DND-41 (cell line): ENCODE measurements around the gene FIGLA.

Experiments
- ATAC-seq: fragments of 200-7000 bp; cut with Tn5 transposase; 3 replicates; pipeline ENCODE4 v1.9.1; 2021; ENCODE audit warnings: low read depth; ENCODE audit not compliant: insufficient read depth
- DNase-seq: peaks from one replicate; pipeline ENCODE4 v3.0.0-alpha.2; 2020
- H2AFZ ChIP-seq: 2 replicates; pipeline ENCODE4 v1.6.0; 2012; ENCODE audit warnings: low read depth, low read length
- H3K27ac ChIP-seq: 2 replicates; pipeline ENCODE4 v1.5.1; 2012; ENCODE audit warnings: low read length, inconsistent platforms
- H3K27me3 ChIP-seq: fragments of 200-600 bp; sonication (generic); 2 replicates; pipeline ENCODE4 v1.6.0; 2012; ENCODE audit warnings: low read length, mild to moderate bottlenecking, inconsistent platforms; ENCODE audit not compliant: insufficient read depth, poor library complexity
- H3K36me3 ChIP-seq: 2 replicates; pipeline ENCODE4 v1.5.1; 2012; ENCODE audit warnings: low read length, inconsistent platforms; ENCODE audit not compliant: insufficient read depth
- H3K4me1 ChIP-seq: 2 replicates; pipeline ENCODE4 v1.5.1; 2012; ENCODE audit warnings: mild to moderate bottlenecking, low read length; ENCODE audit not compliant: insufficient read depth
- H3K4me2 ChIP-seq: 2 replicates; pipeline ENCODE4 v1.6.0; 2012; ENCODE audit warnings: mild to moderate bottlenecking, moderate library complexity, low read length, inconsistent platforms; ENCODE audit not compliant: insufficient read depth
- H3K4me3 ChIP-seq, 2 experiments: fragments of 200-600 bp in 1 of 2; shearing (Covaris generic) in 1 of 2; 2 replicates each; pipeline ENCODE4 v1.5.1; 2012 to 2016; ENCODE audit warnings: inconsistent platforms in 2 of 2, low read length in 2 of 2, mild to moderate bottlenecking in 2 of 2, low read depth in 1 of 2, moderate library complexity in 1 of 2
- H3K79me2 ChIP-seq: 2 replicates; pipeline ENCODE4 v1.6.0; 2012; ENCODE audit warnings: low read length, inconsistent platforms; ENCODE audit not compliant: insufficient read depth
- H3K9ac ChIP-seq: 2 replicates; pipeline ENCODE4 v1.6.0; 2012; ENCODE audit warnings: low read depth, mild to moderate bottlenecking, inconsistent platforms, low read length, moderate library complexity
- H3K9me3 ChIP-seq: 2 replicates; pipeline ENCODE4 v1.5.1; 2012; ENCODE audit warnings: low read length, moderate library complexity, mild to moderate bottlenecking, inconsistent platforms; ENCODE audit not compliant: insufficient read depth, severe bottlenecking
- H4K20me1 ChIP-seq: 2 replicates; pipeline ENCODE4 v1.6.0; 2012; ENCODE audit warnings: low read length; ENCODE audit not compliant: insufficient read depth
- CTCF ChIP-seq: IDR thresholded peaks from 2 replicates; pipeline ENCODE4 v1.5.1; 2012; ENCODE audit warnings: borderline replicate concordance, low read length, moderate library complexity, mild to moderate bottlenecking; ENCODE audit not compliant: poor library complexity, severe bottlenecking; ENCODE audit errors: extremely low read depth
- EZH2 ChIP-seq: IDR thresholded peaks from 3 replicates; pipeline ENCODE4 v1.6.1; 2012; ENCODE audit warnings: borderline replicate concordance, low read depth, mild to moderate bottlenecking, moderate library complexity, low read length, inconsistent platforms; ENCODE audit not compliant: severe bottlenecking

Gene FIGLA

GRCh38 chr2:70756128-70756527, 34.3 kb downstream of the FIGLA start:
- ATAC-seq (no peak), DNase-seq (no peak)
- Histone ChIP-seq H3K27me3 (peaks cover 19% of the 10 kb centered on the region), H3K79me2 (no peaks in the 10 kb centered on the region), H3K4me1 (no peaks in the 10 kb centered on the region), H4K20me1 (no peaks in the 10 kb centered on the region), H3K4me2 (no peak overlapping the region), H3K9me3 (no peaks in the 10 kb centered on the region), H2AFZ (no peak overlapping the region), H3K36me3 (no peaks in the 10 kb centered on the region), H3K4me3 (no peak overlapping the region), H3K27ac (no peak overlapping the region), H3K9ac (no peak overlapping the region)
- TF ChIP-seq EZH2 (no peak), CTCF (no peak)

DNA sequence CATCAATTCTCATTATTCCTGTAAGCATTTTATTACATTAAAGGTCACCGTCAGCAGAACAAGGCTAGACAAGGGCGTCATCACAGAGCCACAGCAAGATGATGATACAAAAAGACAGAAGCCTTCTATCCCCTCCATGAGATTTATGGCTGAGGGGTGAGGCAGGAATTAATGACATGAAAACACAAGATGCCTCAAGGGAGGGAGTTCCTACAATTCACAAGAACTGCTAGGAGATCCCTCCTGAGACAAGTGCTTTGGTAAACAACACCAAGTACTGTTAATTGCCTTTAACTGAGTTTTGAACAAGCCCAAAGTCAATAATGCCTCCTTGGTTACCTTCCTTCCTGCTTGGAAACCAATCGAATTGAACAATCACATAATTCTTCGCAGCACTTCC, 36.5 kb downstream of the FIGLA start:
- H2AFZ ChIP-seq, result no peak overlapping the region
- H3K4me1 ChIP-seq, result no peaks in the 10 kb centered on the region
- H3K79me2 ChIP-seq, result no peaks in the 10 kb centered on the region
- no peak overlapping the region for H3K4me2 ChIP-seq
- H3K9ac ChIP-seq, result no peak overlapping the region
- H3K4me3 ChIP-seq, result no peak overlapping the region
- DNase-seq (no peak), ATAC-seq (no peak)
- H3K27me3 ChIP-seq, result peaks cover 15% of the 10 kb centered on the region
- no peaks in the 10 kb centered on the region for H3K9me3 ChIP-seq
- H3K36me3 ChIP-seq, result no peaks in the 10 kb centered on the region
- no peak for TF ChIP-seq CTCF
- TF ChIP-seq EZH2, result no peak
- no peak overlapping the region for H3K27ac ChIP-seq
- no peaks in the 10 kb centered on the region for H4K20me1 ChIP-seq

DNA sequence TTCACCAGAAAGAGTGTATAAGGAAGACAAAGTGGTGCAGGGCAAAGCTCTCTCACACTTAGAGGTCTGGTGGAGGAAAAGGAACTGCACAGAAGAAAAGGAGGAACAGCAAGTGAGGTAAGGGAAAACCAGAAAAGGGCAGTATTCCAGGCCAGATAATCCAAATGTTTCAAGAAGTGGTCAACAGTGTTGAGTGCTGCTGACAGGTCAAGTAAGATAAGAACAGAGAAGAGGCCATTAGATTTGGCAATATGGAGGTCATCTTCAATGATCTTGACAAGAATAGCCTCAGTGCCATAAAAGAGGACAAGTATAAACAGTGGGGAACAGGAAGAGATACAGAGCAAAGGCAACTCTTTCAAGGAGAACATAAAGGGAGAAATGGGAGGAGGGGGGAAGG, 37.4 kb downstream of the FIGLA start:
- no peak for TF ChIP-seq EZH2
- TF ChIP-seq CTCF, result no peak
- no peaks in the 10 kb centered on the region for H3K4me1 ChIP-seq
- no peaks in the 10 kb centered on the region for H3K9me3 ChIP-seq
- H2AFZ ChIP-seq, result no peak overlapping the region
- no peak overlapping the region for H3K4me2 ChIP-seq
- ATAC-seq, result no peak
- no peak overlapping the region for H3K9ac ChIP-seq
- no peaks in the 10 kb centered on the region for H3K79me2 ChIP-seq
- H3K36me3 ChIP-seq, result no peaks in the 10 kb centered on the region
- H3K27me3 ChIP-seq, result peaks cover 19% of the 10 kb centered on the region
- DNase-seq, result no peak
- no peaks in the 10 kb centered on the region for H4K20me1 ChIP-seq
- H3K27ac ChIP-seq, result no peak overlapping the region
- H3K4me3 ChIP-seq, result no peak overlapping the region

DNA sequence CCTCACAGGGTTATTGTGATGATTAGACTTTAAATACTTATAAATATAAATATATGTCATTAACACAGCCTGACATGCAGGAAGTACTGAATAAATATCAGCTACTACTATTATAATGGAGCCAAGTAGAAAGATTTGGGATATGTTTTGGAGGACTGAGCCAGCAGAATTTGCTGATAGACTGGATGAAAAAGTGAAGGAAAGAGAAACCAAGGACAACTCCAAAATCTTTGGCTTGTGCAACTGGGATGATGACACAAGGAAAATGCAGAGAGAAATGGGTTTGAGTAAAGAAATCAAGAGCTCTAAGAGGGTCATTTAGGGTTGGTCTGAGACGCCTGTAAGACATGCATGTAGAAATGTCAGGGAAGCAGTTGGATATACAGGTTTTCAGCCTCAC, 38.0 kb downstream of the FIGLA start:
- H3K4me3 ChIP-seq, result no peak overlapping the region
- no peaks in the 10 kb centered on the region for H3K9me3 ChIP-seq
- H3K9ac ChIP-seq, result no peak overlapping the region
- no peaks in the 10 kb centered on the region for H4K20me1 ChIP-seq
- no peak for DNase-seq
- no peaks in the 10 kb centered on the region for H3K79me2 ChIP-seq
- H3K36me3 ChIP-seq, result no peaks in the 10 kb centered on the region
- no peak overlapping the region for H3K27ac ChIP-seq
- H2AFZ ChIP-seq, result no peak overlapping the region
- TF ChIP-seq CTCF (no peak), EZH2 (no peak)
- H3K27me3 ChIP-seq, result peaks cover 17% of the 10 kb centered on the region
- no peaks in the 10 kb centered on the region for H3K4me1 ChIP-seq
- ATAC-seq, result no peak
- no peak overlapping the region for H3K4me2 ChIP-seq
